Erythroblast (primary cell): Measurements from ENCODE around the gene FBXL17.

Source experiments
- DNase-seq, 2 experiments: peaks; one replicate each; lab custom pipeline; 2025; lab: John Stamatoyannopoulos, UW
- GATA1 ChIP-seq: IDR thresholded peaks from 2 replicates; pipeline ENCODE4 v1.6.1; 2011; ENCODE audit warnings: low read depth, mild to moderate bottlenecking, control low read depth, low read length, moderate library complexity
- POLR2A ChIP-seq: IDR thresholded peaks from 2 replicates; pipeline ENCODE4 v1.6.1; 2011; ENCODE audit warnings: mild to moderate bottlenecking, low read length

Gene FBXL17

GRCh38 chr5:107853696-107854095 is 528.2 kb downstream of the FBXL17 start:
- DNase-seq: no peak

DNA sequence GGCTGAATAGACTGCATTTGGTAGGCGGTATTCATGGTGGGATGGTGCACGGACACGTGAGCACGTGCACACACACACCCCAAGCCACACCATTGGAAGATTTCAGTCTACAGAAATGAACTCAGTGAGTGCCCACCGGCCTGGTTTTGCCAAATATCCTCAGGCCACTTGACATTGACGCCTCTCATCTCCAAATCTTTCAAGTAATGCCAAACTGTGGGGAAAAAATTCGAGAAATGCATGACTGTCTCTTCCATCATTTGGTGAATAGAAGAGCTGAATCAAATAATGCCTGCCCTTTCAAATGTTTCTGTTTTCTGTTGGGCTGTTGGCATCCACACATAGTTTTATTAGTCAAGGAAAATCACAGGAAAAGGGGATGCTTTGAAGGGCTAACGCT is 528.9 kb downstream of the FBXL17 start:
- no peak for DNase-seq

More at GRCh38 chr5:107853696-107854095, 528.2 kb downstream of the FBXL17 start:
- TF ChIP-seq GATA1 (no peak), POLR2A (no peak)

DNA sequence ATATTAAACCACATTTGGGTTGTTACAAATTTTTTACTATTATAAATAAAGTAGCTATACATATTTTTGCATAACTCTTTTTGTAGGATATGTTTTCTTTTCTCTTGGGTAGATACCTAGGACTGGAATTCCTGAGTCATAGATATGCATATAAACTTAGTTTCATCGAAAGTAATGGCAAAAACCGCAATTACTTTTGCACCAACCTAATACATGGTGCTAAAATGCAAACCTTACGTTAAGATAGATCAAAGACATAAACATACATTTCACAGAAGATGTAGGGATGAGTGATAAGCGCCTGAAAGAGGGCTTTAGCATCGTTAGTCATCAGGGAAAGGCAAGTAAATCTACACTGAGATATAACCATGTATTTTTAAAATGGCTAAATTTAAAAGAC is 532.8 kb downstream of the FBXL17 start:
- TF ChIP-seq POLR2A: no peak
- TF ChIP-seq GATA1: no peak
- no peak for DNase-seq

More for the DNA sequence above, 528.9 kb downstream of the FBXL17 start:
- TF ChIP-seq GATA1 (no peak), POLR2A (no peak)

GRCh38 chr5:107840592-107840991 is 541.3 kb downstream of the FBXL17 start:
- TF ChIP-seq GATA1 (no peak), POLR2A (no peak)
- no peak for DNase-seq

DNA sequence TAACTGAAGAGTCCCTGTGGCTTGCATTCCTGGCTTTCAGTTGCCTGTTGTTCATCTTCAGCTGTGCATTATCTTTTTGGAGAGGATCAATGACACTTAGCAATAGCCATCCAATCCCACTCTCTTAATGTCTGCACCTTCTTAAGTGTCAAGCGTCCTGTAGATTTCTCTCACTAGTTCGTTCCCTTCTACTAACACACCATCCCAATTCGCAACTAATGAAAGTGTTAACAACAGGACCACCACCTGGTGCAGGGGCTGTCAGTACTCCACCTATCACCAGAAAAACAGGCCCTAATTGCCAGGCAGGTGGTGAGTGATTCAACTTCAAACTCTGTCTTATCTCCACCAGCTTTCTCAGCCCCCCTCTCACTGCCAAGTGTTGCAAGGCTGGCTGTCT is 541.7 kb downstream of the FBXL17 start:
- TF ChIP-seq POLR2A (no peak), GATA1 (no peak)
- DNase-seq: no peak

GRCh38 chr5:107835096-107835495 is 546.8 kb downstream of the FBXL17 start:
- no peak for DNase-seq
- TF ChIP-seq POLR2A (no peak), GATA1 (no peak)

DNA sequence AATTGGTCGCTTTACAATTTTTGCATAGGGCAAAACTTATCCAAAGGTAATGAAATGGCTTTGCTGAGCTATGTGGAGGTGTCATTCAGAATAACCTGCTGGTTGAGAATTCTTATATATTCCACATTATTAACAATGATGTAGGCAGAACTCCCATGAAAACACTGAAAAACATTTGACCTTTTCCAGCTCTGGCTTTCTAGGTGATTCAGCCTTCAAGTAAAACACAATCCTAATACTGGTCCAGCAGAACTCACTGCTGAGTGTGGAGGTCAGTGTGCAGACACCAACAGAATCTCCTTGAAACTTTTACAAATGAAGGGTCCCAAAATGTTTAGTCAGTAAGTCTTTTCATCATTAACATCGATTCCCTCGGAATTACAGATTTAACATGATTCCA is 549.2 kb downstream of the FBXL17 start:
- no peak for DNase-seq
- TF ChIP-seq GATA1: no peak
- no peak for TF ChIP-seq POLR2A

DNA sequence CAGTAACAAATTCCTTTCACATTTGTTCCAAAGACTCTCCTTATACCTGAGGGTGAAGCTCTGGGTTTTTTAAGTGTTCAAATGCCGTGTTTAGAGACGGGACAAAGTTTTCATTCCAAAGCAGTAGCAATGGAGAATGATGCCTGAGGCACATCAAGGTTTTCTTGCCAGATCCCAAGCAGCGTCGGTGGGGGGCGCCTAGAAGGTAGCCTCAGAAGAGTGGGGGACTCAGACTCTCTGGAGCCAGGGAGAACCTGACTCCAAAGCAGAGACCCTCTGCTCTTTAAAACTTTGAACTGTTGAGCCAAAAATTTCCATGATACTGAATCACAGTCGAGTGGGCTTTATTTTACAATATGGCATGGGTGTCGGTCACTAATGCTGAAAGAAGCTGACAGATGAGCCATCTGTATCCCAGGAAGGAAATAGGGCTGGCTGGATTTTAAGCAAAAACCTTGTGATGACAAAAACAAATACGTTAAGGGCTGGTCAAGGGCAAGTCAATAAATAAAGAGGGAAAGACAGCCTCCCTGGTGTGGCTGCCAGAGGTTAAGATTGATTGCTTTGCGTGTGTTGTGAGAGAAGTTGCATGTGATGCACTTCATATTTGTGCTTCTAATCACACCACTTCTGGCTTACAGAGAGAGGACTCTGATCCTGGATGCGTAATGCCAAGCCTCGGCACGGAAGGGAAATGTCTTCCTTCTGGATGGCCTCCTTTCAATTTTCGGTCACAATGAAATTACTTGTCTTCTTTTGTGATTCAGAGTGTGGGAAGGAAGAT is 550.1 kb downstream of the FBXL17 start:
- TF ChIP-seq GATA1: no peak
- no peak for TF ChIP-seq POLR2A

DNA sequence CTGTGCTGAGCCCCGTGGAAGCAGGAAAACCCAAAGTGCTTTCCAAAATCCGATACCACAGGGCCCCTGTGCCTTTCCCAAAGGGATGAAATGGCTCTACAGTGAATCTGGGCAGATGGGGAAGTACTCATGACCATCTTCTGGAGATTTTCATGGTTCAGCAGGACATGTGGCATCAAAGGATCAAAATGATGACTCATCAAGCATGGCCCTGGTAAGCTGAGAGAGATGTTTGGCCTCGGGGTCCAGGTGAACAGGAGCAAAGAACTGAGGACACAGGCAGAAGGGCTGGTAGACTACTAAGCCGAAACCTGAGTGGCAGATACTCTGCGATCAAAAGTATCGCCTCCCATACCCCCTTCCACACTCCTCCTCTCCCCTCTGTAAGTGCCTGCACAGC is 551.1 kb downstream of the FBXL17 start:
- TF ChIP-seq POLR2A: no peak
- TF ChIP-seq GATA1: no peak
- no peak for DNase-seq

More for the DNA sequence above, 550.1 kb downstream of the FBXL17 start:
- no peak for DNase-seq

DNA sequence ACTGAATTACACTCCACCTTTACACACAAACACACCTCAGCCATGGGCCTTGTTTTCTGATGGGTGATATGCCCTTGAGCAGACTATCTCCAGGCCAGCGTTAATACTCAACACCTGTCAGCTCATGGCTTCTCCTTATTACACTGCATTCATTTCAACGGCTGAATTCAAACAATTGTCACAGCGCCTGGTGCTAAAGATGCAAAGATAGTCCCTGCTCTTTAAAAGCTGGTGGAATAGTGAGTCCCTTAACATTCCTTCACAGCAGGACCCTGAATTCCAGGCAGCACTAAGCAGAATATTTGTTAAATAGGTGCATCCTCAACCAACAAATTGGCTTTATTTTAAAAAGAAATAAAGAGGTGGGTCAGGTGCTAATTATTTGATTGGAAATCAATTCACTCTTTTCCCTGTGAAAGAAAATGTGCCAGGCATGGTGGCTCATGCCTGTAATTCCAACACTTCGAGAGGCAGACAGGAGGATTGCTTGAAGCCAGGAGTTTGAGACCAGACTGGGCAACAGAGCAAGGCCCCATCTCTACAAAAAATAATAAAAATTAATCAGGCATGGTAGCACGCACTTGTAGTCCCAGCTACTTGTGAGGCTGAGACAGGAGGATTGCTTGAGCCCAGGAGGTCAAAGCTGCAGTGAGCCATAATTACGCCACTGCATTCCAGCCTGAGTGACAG is 555.4 kb downstream of the FBXL17 start:
- DNase-seq: no peak
- no peak for TF ChIP-seq POLR2A
- no peak for TF ChIP-seq GATA1

DNA sequence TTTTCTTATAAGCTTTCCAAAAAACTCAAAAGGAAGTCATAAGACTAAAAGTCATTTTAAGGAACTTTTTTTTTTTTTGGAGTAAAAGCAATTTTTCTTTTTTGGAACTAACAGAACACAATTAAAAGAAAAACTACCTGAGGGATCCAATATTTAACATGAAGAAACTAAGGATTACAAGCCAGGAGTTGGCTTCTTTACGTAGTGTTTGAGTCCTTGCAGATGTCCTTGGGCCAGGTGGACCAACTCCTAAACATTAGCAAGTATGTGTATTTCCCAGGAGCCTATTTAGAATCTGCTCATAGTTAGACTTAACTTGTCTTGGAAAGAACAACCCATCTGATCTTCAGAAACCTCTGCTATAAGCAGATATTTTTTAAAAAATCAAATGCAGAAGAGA is 557.1 kb downstream of the FBXL17 start:
- DNase-seq: no peak
- TF ChIP-seq GATA1 (no peak), POLR2A (no peak)

- DNase-seq: no peak
- TF ChIP-seq POLR2A (no peak), GATA1 (no peak)
Observed at GRCh38 chr5:107821288-107821687, 560.6 kb downstream of the FBXL17 start.

GRCh38 chr5:107820429-107820828 is 561.5 kb downstream of the FBXL17 start:
- no peak for TF ChIP-seq GATA1
- TF ChIP-seq POLR2A: no peak
- no peak for DNase-seq

DNA sequence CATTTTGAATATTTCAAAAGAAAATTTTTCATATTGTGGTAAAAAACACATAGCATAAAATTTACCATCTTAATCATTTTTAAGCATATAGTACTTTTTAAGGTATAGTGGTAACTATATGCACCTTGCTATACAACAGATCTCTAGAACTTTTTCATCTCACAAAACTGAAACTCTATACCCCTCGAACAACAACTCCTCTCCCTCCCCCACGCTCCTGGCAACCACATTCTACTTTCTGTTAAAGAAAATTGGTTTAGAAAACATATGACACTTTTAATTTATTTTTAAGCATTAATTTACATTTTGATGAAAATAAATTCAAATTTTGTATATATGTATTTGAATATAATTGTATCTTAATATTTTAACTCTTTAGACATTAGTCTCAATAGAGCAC is 563.9 kb downstream of the FBXL17 start:
- no peak for DNase-seq
- TF ChIP-seq GATA1 (no peak), POLR2A (no peak)

DNA sequence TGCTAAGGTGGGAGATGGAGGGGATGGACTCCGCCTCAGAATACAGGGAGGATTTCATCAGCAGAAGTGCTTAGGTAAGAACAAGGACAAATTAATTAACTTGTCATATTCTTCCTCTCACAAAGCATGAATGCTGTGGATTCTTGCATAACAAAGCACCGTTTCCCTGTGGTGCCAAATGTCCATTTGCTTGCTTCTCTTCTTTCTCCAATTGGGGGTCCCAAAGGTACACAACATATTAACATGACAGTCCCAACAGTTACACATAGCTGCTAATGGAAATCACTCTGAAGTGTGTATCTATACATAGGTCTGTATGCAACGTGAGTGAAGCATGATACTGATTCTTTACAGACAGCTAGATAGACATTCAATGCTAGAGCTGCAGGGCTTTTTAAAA is 564.5 kb downstream of the FBXL17 start:
- TF ChIP-seq GATA1: no peak
- no peak for TF ChIP-seq POLR2A

More for the DNA sequence above, 564.5 kb downstream of the FBXL17 start:
- no peak for DNase-seq
